ENCODE results near the gene MTHFSD.

MTHFSD gene

DNA sequence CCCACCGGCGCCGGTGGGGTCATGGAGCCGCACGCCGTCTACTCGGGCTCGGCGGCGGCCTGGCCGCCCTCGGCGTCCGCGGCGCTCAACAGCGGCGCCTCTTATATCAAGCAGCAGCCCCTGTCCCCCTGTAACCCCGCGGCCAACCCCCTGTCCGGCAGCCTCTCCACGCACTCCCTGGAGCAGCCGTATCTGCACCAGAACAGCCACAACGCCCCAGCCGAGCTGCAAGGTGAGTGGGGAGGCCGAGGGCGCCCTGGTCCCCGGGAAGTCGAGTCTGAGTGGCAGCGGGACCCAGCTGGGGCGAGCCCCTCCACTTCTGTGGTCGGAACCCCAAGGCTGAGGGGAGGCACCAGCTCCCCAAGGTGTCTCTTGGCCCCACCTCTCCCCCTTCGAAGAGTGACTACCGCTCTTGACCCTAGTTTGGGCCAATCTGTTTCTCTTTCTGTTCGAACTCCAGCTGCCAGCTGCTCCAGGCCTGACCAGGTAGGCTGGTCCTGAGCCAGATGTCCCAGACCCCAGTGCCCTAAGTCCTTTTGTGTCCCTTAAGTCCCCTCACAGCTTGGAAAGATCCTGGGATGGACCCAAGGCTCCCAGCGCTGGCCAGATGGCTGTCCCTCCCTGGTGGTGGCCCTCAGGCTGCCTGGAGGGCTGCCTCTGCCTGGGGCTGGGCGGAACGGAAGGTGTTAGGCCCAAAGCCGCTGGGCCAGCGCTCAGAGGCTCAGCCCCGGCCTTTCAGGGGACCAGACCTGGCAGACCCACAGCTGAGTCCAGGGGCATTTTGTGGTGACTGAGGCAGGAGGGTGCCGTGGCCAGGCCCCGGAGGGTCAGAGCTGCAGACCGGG lies 43.5 kb downstream of the MTHFSD start:
- ATAC-seq (no peak), DNase-seq (no peak)
- Mint-ChIP-seq H3K4me3 (peak overlapping the region; percentile 14 to 60), H3K9me3 (no peaks in the 10 kb centered on the region), H3K4me1 (peaks cover 35% of the 10 kb centered on the region), H3K27ac (peak overlapping the region in 1 of 2 donors; percentile 17), H3K27me3 (peaks cover 93% of the 10 kb centered on the region)

DNA sequence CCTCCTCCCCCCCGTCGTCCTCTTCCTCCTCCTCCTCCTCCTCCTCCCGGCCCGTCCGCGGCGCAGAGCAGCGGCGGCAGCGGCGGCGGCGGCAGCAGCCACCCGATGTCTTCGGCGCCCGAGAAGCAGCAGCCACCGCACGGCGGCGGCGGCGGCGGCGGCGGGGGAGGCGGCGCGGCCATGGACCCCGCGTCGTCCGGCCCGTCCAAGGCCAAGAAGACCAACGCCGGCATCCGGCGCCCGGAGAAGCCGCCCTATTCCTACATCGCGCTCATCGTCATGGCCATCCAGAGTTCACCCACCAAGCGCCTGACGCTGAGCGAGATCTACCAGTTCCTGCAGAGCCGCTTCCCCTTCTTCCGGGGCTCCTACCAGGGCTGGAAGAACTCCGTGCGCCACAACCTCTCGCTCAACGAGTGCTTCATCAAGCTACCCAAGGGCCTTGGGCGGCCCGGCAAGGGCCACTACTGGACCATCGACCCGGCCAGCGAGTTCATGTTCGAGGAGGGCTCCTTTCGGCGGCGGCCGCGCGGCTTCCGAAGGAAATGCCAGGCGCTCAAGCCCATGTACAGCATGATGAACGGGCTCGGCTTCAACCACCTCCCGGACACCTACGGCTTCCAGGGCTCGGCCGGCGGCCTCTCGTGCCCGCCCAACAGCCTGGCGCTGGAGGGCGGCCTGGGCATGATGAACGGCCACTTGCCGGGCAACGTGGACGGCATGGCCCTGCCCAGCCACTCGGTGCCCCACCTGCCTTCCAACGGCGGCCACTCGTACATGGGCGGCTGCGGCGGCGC lies 44.4 kb downstream of the MTHFSD start, which contains the start of gene FOXF1:
Gene FOXF1 (plus strand): TSS at position 63 of the 797 bp plus-strand sequence. CDS start 43 bp downstream, at position 106.
- no peak for DNase-seq
- Mint-ChIP-seq H3K27ac (peak within 1 kb of the TSS in 1 of 2 donors; percentile 19), H3K4me3 (peak within 1 kb of the TSS; percentile 82 to 87), H3K9me3 (no peaks in the 10 kb centered on the region), H3K4me1 (peaks cover 44% of the 10 kb centered on the region), H3K27me3 (peaks cover 93% of the 10 kb centered on the region)
- peak; percentile 32 for ATAC-seq

DNA sequence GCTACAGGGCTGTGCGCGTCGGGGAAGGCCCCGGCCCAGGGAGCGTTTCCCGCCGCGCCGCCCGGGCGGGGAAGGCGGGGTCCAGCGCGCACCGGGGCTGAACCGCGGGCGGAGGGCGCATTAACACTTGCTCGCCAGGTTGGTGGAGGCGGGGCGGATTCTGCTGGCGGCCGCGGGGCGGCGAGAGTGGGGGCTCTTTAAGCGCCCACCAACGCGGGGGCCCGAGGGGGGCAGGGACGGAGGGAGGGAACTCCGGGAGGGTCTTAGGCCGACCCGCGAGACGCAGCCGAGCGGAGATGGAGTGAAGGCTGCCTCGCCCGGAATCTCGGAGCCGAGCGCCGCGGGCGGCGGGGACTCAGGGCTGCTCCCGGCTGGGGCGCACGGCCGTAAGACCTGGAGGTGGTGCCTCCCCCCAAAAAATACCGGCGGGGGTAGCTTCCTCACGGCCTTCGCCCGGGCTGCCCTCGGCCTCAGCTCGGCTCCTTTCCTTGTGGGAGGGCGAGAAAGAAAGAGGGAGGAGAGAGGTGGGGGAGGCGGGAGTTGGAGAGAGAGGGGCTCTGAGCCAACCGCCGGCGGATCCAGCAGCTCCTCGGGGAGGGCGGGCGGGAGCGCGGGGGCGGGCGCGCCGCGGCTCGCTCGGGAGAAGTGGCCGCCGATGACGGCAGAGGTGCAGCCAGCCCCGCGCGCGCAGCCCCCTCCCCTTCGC lies 45.1 kb downstream of the MTHFSD start:
- Mint-ChIP-seq H3K9me3 (no peaks in the 10 kb centered on the region), H3K4me1 (peaks cover 49% of the 10 kb centered on the region), H3K4me3 (peak overlapping the region; percentile 81), H3K27me3 (peaks cover 93% of the 10 kb centered on the region), H3K27ac (no peak overlapping the region)
- peak; percentile 61 for ATAC-seq
- no peak for DNase-seq

DNA sequence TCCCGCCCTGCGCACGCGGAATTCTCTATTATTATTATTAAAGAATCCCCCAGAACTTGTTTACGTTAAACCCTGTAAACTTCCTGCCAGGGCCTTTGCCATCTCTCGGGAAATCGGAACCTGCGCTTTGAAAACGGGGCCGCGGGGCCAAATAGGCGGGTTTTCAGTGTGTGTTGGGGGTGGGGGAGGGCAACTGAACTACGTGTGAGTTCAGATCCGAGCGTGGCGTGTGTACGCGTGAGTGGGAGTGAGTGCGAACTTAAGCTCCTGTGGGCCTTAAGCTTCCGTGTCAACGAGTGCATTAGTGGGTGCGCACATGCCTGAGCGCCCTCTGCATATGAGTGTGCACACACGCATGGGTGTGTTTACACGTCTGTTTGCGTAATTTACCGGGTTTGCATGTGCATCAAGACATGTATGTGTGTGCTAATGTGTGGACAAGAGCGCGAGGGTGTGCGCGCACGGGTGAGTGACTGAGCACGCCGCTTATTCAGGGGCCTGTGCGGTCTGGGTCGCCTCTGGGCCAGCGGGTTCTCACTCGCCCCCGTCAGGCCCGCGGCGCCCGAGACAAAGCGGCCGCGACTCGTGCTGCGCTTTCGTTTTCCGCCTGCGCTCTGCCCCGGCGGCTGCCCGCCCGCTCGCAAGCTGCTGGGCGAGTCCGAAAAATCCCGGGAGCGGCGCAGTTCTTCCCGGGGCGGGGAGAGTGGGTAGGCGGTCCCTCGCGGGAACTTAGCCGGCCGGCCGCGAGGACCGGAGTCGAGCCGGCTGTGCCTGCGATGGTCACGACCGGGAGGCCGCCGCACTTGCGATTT lies 45.9 kb downstream of the MTHFSD start:
- H3K4me3 Mint-ChIP-seq = peak overlapping the region; percentile 81
- peaks cover 51% of the 10 kb centered on the region for H3K4me1 Mint-ChIP-seq
- DNase-seq (peak in 1 of 2 donors; percentile 50), ATAC-seq (peak; percentile 56)
- H3K27ac Mint-ChIP-seq = no peak overlapping the region
- peaks cover 93% of the 10 kb centered on the region for H3K27me3 Mint-ChIP-seq
- no peaks in the 10 kb centered on the region for H3K9me3 Mint-ChIP-seq

DNA sequence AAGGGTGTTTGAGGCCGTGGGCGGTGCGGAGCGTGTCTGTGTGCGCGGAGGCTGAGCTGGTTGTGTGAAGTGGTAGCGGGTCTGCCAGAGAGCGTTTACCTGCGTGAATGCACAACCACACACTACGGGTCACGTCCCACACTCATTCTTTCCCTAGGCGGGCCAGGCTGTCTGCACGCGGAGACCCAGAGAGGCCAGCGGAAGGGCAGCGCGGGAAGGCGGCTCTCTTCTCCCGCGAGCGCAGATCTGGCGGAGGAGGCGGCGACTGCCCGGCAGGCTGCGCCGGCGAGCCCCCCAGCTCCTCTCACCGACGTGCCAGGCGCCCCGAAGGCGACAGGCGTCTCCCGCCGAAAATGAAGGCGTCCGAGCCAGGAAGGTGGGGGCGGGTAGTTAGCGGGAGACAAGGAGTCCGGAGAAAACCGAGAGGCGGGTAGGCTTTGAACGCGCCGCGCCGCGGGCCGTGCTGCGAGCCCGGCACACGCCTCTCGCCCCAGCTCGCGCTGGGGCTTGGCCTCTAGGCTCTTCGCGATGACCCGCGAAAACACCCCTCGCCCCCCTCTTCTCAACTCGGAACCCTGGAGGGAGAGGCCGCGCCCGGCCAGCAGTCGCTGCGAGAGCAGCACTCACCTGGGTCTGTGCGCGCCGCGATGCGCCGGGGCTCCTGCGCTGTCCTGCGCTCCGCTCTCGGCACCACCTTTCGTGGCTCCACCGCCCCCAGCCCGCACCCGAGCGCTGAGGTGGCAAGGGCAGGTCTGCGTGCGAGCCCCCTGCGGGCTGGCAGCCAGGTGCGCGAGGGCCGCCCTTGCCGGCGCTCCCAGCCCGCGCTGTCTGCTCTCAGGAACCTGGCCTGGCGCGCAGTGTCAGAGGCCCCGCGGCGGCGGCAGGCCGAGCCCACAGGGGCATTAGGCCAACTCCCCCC lies 46.7 kb downstream of the MTHFSD start:
- H3K4me1 Mint-ChIP-seq = peaks cover 51% of the 10 kb centered on the region
- peak overlapping the region; percentile 29 to 81 for H3K4me3 Mint-ChIP-seq

DNA sequence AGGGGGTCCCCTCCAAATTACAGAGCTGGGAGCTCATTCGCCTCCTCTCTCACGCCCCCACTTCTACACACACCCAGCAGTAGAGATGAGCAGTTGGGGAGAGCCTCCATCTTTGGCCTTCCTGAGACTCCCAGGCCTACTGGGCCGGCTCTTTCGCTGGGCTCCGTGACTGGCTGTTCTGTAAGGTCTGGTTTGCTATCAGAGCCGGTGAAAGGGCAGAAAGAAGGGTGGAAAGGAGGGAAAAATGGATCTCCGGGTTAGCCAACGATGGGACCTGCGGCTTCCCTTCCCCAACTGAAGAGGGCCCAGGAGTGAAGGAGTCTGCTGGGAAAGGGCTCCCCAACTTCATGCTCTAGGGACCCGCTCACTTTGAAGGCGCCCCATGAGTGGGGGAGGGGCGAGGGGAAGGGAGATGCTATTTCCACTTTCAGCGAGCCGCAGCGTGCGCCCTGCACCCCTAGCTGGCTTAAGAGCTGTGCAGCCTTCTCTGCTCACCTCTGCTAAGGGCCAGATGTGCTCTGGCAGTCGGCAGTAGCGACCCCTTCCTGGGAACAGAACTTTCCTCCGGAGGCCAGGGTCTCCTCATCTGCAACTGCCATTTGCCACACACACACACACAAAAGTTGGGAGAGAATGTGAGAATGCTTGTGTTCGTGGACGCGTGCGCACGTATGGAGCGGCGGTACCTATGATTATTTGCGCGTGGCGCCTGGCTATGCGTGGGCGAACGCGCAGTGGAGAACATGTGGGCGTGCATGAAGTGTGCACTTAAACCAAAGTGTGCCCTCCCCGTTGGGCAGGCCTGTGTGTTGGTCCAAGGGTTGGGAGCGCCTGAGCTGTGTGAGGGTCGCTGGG lies 47.6 kb downstream of the MTHFSD start:
- Mint-ChIP-seq H3K27me3 (peaks cover 93% of the 10 kb centered on the region), H3K4me3 (peak overlapping the region; percentile 29 to 64), H3K4me1 (peaks cover 51% of the 10 kb centered on the region), H3K9me3 (no peaks in the 10 kb centered on the region), H3K27ac (no peak overlapping the region)
- ATAC-seq = no peak
- DNase-seq = no peak

More for the DNA sequence above, 46.7 kb downstream of the MTHFSD start:
- DNase-seq (no peak), ATAC-seq (no peak)
- peaks cover 93% of the 10 kb centered on the region for H3K27me3 Mint-ChIP-seq
- H3K27ac Mint-ChIP-seq = no peak overlapping the region
- no peaks in the 10 kb centered on the region for H3K9me3 Mint-ChIP-seq

DNA sequence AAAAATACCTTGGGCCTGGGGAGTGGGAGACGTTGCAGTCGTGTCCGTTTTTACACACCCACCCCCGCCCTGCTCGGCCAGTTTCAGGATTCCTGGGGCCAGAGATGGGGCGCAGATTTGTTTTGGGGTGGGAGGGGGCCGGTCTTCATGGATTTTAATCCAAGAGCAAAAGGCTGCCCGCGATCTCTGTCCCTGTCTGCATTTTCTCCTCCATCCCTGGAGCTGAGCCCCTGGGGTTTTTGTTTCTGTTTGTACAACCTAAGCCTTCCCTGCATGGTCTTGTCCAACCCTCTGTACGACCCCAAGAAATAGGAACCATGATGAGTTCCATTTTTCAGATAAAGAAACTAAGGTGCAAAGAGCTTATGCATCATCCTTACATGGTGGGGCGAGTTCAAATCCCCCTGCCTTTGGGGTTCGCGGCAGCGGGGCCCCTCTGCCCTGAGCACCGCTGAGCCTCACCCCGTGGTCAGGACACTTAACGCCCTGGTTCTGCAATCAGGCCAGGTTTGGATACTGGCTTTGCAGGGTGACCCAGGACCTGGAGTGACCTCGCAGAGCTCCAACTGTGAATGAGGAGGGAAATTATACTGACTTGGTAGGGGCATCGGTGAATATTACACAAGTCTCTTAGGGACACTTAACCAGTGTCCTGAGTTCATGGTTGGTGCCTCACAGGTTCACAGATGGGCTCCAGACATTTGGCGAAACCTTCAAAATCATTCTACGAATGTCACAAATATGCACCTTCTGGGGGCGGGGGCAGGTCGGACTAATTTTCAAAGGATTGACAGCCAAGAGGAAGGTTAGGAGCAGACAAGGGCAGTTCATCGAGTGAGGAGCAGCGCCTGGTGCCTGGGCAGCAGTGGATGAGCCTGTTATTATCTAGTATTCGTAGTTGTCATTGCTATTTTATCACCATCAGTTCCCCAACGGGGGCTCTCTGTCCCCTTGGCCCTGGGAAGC lies 48.9 kb downstream of the MTHFSD start:
- Mint-ChIP-seq H3K9me3 (no peaks in the 10 kb centered on the region), H3K4me3 (peak overlapping the region; percentile 2 to 59), H3K4me1 (peaks cover 44% of the 10 kb centered on the region), H3K27me3 (peaks cover 93% of the 10 kb centered on the region), H3K27ac (peak overlapping the region in 1 of 2 donors; percentile 51)
- DNase-seq (no peak), ATAC-seq (no peak)

DNA sequence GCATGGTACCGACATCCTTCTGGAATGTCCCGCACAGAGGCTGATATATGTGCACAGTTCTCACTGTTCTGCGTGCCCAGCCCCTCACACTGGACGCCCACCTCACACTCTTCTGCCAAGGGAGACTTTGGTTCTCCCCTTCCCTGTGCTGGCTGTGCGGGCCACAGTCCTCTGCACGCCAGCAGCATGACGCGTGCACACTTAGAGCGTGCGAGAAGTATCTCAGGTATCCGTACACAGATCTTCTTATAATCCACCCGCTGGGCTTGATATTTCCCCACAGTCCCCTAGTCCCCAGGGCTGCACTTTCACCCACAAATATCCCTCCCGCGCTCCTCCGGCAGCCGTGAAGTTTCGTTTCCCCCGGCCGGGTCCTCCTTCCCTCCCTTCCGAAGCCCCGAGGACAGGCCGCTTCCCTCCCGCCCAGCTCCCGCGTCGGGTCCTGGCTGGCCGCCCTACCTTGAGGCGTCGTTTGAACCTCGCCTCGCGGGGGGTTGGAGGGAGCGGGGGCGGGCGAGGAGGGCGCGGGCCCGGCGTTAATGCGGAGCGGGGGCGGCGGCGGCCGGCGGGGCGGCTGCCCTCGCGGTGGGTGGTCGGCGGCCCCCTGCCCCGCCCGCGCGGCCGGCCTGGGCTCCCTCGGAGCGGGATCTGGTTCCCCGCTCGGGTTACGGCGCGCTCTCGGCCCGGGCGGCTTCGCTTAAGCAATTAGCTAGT lies 49.7 kb downstream of the MTHFSD start:
- no peak for DNase-seq

DNA sequence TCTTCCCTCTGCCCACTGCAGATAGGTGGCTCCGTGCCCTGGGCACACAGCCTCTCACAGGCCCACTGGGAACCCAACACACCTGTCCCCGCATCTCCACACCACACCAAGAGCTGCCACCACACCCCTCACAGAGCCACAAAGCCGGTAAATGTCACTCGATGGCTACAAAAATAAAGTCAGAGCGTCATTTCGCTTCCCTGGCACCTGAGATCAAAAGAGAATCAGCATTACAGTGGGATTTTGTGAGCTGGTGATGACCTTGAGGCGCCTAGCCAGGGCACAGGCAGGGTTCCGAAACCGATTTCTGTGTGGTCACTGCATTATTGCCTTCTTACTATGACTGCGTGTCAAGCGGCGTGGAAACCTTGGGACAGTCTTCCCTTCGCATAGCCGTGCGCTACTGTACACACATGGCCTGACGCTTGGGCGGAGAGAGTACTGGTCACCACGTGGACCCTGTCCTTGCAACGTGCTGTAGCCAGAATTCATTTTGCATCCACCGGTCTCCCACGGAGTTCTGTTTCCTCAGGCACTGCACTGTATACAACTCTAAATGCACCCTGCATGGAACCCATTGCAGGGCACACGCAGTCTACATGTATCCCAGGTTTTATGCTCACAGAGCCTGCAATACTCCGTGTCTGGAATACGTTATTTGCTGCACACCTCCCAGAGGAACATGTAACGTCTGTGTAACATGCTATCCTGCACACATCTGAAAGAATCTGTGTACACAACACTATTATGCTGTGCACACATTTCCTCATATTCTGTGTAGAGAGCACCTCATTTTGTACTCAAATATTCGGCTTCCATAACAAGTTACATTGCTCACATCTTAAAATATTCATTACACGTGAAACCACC lies 50.5 kb downstream of the MTHFSD start:
- no peak overlapping the region for H3K27ac Mint-ChIP-seq
- peaks cover 39% of the 10 kb centered on the region for H3K4me1 Mint-ChIP-seq
- H3K27me3 Mint-ChIP-seq = peaks cover 100% of the 10 kb centered on the region
- DNase-seq (no peak), ATAC-seq (no peak)
- no peaks in the 10 kb centered on the region for H3K9me3 Mint-ChIP-seq
- no peak overlapping the region for H3K4me3 Mint-ChIP-seq

More for the DNA sequence above, 49.7 kb downstream of the MTHFSD start:
- Mint-ChIP-seq H3K9me3 (no peaks in the 10 kb centered on the region), H3K27ac (no peak overlapping the region), H3K4me3 (peak overlapping the region in 1 of 2 donors; percentile 14), H3K27me3 (peaks cover 93% of the 10 kb centered on the region), H3K4me1 (peaks cover 39% of the 10 kb centered on the region)
- no peak for ATAC-seq

DNA sequence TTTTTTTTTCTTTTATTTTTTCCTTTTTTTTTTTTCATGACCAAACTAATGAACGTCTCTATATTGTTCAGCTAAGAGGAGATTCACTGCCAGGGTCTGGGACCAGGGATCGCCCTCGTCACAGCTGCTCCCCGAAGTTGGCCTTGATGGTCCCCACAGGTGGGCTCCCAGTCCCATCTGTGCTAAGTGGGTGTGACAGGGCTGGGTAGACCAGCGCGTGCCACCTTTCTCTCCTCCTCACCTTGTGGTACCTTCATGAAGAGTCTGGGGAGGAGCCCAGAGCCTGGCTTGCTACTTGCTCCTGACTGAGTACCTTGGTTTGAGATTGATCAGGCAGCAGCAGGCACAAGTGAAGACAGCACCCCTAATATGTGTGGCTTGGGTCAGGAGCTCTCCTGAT lies 51.2 kb downstream of the MTHFSD start:
- no peak overlapping the region for H3K4me3 Mint-ChIP-seq
- no peak for ATAC-seq
- no peaks in the 10 kb centered on the region for H3K9me3 Mint-ChIP-seq
- H3K27ac Mint-ChIP-seq = no peak overlapping the region
- DNase-seq = no peak
- peaks cover 100% of the 10 kb centered on the region for H3K27me3 Mint-ChIP-seq
- H3K4me1 Mint-ChIP-seq = peaks cover 32% of the 10 kb centered on the region
